Psoas muscle (tissue), 8 donors: Measurements from ENCODE around the gene ARX. TPM values are rescaled to one million over a fixed set of nuclear protein-coding genes. Genes with fewer than 3 reads are reported as not detected.

Source experiments
- ATAC-seq, 4 donors: fragments of 200-7000 bp; cut with Tn5 transposase; one replicate each; pipeline ENCODE4 v1.9.1; 2020; ENCODE audit warnings: moderate library complexity in 3 of 4, mild to moderate bottlenecking in 2 of 4
- DNase-seq, 2 donors: peaks; one replicate each; pipeline ENCODE4 v3.0.0-alpha.2; 2020
- H3K27ac ChIP-seq: fragments of 200-600 bp; one replicate; pipeline ENCODE4 v1.8.0; 2022
- H3K27me3 ChIP-seq, 3 donors: fragments of 200-600 bp in 1 of 3; one replicate each; pipeline versions ENCODE4 v1.6.1 to v1.8.0; 2013 to 2022; ENCODE audit warnings: low read length in 2 of 3, mild to moderate bottlenecking in 2 of 3, moderate library complexity in 1 of 3; ENCODE audit not compliant: insufficient read depth in 3 of 3
- H3K36me3 ChIP-seq, 2 donors: fragments of 200-600 bp in 1 of 2; one replicate each; pipeline versions ENCODE4 v1.6.1 to v1.8.0; 2013 to 2022; ENCODE audit warnings: low read depth in 1 of 2, mild to moderate bottlenecking in 1 of 2, moderate library complexity in 1 of 2; ENCODE audit not compliant: insufficient read depth in 1 of 2
- H3K4me1 ChIP-seq: fragments of 200-600 bp; one replicate; pipeline ENCODE4 v1.8.0; 2022
- H3K4me3 ChIP-seq: fragments of 200-600 bp; one replicate; pipeline ENCODE4 v1.8.0; 2022; ENCODE audit warnings: mild to moderate bottlenecking
- H3K9me3 ChIP-seq: fragments of 200-600 bp; one replicate; pipeline ENCODE4 v1.8.0; 2022
- CTCF ChIP-seq: fragments of 200-600 bp; IDR thresholded peaks from one replicate; pipeline ENCODE4 v1.8.0; 2022; ENCODE audit warnings: antibody characterized with exemption
- WGBS, 3 donors: extraction: QIAGEN DNeasy Blood & Tissue Kit; methylation state at CpG; one replicate each; pipeline versions ENCODE4 v1.1.6 to v1.1.7; 2013; 5-methylcytosine and 5-hydroxymethylcytosine counted together
- intact Hi-C, 2 donors: fragments of 100-400 bp; cut with DNase I; formaldehyde crosslinking; loops; one replicate each; pipeline versions ENCODE4 v1.11.0 to v1.14.2; 2022
- polyA plus RNA-seq, 3 donors: library from polyadenylated mRNA; stranded (reverse); fragments of 200-250 nt; gene quantifications; one replicate each; pipeline ENCODE4 v1.2.3, GENCODE V29; 2013
- total RNA-seq, 4 donors: library from RNA; stranded (reverse); fragmentation: NEBNext Ultra II Directional in 2 of 4; extraction: Animal tissue kit (Norgen Biotek cat#: 25700) in 2 of 4; gene quantifications; one replicate each; pipeline versions ENCODE4 v1.2.1 to v1.2.4, GENCODE V29; 2021 to 2023
- donor health status: healthy with polysubstance abuse.
- donor health status: DM: no; HTN: no; CAD: no; lungs with moderate emphysema.
- donor health status: Bipolar disorder and iron deficiency.
- donor health status: healthy.
- donor health status: DM: yes; HTN: yes; CAD: no.
- donor health status: DM: no; HTN: no; CAD: no.
- donor health status: DM: no; HTN: no; CAD: no.
- donor health status: DM: yes; HTN: yes; CAD: no.

ARX gene
- total and polyA plus RNA-seq, 7 donors: 0.64 to 12.8 (median 3.0) TPM

- no peak overlapping the region for H3K27ac ChIP-seq
- intact Hi-C loops: no loop called here
- no peaks in the 10 kb centered on the region for H3K36me3 ChIP-seq
- H3K4me1 ChIP-seq: no peaks in the 10 kb centered on the region
- WGBS, 3 donors: 58 to 90% (median 71%) methylated on average over 4 of the region's 4 CpGs
- H3K27me3 ChIP-seq: peaks cover 0 to 2% (median 0%) of the 10 kb centered on the region in 3 donors
- no peak for ATAC-seq
- no peak overlapping the region for H3K4me3 ChIP-seq
- TF ChIP-seq CTCF: no peak
- DNase-seq: no peak
- H3K9me3 ChIP-seq: no peaks in the 10 kb centered on the region
Observed at GRCh38 chrX:24987731-24988130, 28.0 kb downstream of the ARX start.

DNA sequence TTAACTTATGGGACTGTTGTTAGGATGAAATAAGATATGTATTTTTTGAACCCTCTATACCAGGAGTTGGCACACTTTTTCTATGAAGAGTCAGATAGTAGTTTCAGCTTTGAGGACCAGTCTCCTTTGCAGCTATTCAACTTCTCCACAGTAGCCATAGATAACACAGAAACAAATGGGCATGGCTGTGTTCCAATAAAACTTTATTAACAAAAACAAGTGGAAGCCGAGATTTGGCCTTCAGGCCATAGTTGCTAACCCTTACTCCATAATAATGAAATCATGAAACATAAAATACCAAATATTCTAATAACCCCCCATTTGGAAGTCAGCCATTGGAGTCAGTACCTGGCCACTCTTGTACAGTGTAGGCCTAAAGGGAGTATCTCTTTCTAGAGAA, 30.6 kb downstream of the ARX start:
- Histone ChIP-seq H3K4me1 (no peaks in the 10 kb centered on the region), H3K36me3 (no peaks in the 10 kb centered on the region), H3K27me3 (peaks cover 0 to 6% (median 0%) of the 10 kb centered on the region in 3 donors), H3K4me3 (no peak overlapping the region), H3K9me3 (no peaks in the 10 kb centered on the region), H3K27ac (no peak overlapping the region)
- no peak for DNase-seq
- ATAC-seq: no peak
- no peak for TF ChIP-seq CTCF
- 64 to 100% (median 93%) methylated on average over 1 of the region's 1 CpG for WGBS, 3 donors
- intact Hi-C loops: no loop called here

DNA sequence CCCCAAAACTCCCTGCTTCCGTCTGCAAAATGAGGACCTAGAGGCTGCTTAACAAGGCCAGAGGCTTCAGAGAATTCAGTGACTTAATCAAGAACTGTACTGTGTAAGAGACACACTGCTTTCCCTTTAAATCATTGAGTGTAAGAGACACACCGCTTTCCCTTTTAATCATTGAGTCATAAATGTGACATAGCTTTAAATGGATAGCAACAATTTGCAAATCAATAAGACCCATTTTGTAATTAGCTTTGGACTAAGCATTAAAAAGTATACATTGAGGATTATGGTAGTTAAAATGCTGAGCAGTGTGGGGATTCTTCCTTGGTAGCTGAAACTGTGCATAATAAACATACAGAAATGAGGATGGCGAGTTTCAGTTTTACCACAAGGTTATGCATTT, 31.8 kb downstream of the ARX start:
- intact Hi-C loops: no loop called here
- WGBS, 3 donors: 77 to 98% (median 92%) methylated on average over 3 of the region's 3 CpGs
- no peak for ATAC-seq
- TF ChIP-seq CTCF: no peak
- DNase-seq: no peak
- H3K36me3 ChIP-seq: no peaks in the 10 kb centered on the region
- no peaks in the 10 kb centered on the region for H3K4me1 ChIP-seq
- no peaks in the 10 kb centered on the region for H3K9me3 ChIP-seq
- H3K27ac ChIP-seq: no peak overlapping the region
- H3K27me3 ChIP-seq: peaks cover 0 to 6% (median 0%) of the 10 kb centered on the region in 3 donors
- no peak overlapping the region for H3K4me3 ChIP-seq

DNA sequence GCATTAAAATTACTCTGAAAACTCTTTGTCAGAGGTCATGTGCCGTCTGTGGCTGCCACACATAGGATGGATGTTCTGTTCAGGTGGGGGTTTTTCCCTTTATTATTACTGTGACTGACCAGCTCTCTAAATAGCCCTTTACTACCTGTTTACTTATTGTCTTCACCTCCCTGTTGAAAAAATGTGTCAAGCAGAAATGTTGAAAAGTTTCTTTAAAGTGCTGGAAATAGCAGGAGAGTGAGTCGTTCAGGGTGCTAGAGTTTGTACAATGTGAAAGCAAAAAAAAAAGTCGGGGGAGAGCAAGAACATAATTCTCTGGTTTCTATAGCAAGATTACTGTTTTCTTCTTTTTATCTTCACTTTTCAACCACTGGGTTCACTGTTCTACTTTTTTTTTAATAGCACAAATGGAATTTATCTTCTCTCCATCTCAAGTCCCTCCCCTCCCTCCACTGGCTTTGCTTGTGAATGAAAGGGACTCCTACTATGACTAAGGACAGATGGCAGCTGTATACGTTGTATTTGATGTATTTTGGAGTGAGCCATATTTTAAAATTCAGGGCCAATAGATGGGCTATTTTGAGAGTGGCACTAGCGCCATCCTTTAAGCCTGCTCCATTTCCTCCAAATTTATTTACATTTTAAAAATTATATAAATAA, 33.3 kb downstream of the ARX start:
- no peak overlapping the region for H3K4me3 ChIP-seq
- WGBS, 3 donors: 73 to 91% (median 84%) methylated on average over 5 of the region's 5 CpGs
- no peaks in the 10 kb centered on the region for H3K36me3 ChIP-seq
- H3K27ac ChIP-seq: no peak overlapping the region
- DNase-seq (no peak), ATAC-seq (no peak)
- H3K9me3 ChIP-seq: no peaks in the 10 kb centered on the region
- peaks cover 0 to 6% (median 0%) of the 10 kb centered on the region in 3 donors for H3K27me3 ChIP-seq
- H3K4me1 ChIP-seq: no peaks in the 10 kb centered on the region
- no peak for TF ChIP-seq CTCF
- intact Hi-C loops: no loop called here

DNA sequence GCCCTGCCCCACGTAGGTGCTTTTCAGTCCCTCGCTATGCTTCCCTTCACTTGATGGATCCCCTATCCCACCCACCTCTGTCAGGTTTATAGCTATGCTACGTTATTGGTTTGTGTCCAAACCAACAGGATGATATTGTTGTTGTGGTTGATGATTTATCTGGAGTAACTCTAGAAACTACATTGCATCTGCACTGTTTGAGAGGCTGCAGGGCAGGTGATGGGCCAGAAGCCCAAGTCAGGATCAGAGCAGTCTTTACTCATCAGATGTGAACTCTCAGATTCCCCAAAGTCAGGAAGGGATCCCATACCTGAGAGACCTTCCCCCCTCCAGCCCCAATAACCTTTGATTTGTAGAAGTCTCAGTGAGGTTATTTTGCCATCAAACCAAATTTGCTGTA, 34.7 kb downstream of the ARX start:
- peaks cover 0 to 10% (median 0%) of the 10 kb centered on the region in 3 donors for H3K27me3 ChIP-seq
- H3K36me3 ChIP-seq: no peaks in the 10 kb centered on the region
- no peak overlapping the region for H3K4me3 ChIP-seq
- H3K4me1 ChIP-seq: no peaks in the 10 kb centered on the region
- H3K27ac ChIP-seq: peak overlapping the region; percentile 10
- DNase-seq (no peak), ATAC-seq (peak in 3 of 4 donors; percentile 59 to 71 (median 71))
- TF ChIP-seq CTCF: no peak
- WGBS, 3 donors: 58 to 81% (median 81%) methylated on average over 3 of the region's 3 CpGs
- intact Hi-C loops: no loop called here
- H3K9me3 ChIP-seq: no peaks in the 10 kb centered on the region
